Measurements from ENCODE around the gene SRGAP2B.
"Not testable (repeated sequence)": the region's sequence is repeated elsewhere in the genome, so short reads cannot be mapped to it uniquely, and the experiment has no call there.

The SRGAP2B gene

GRCh38 chr1:144900841-144901240 is 194.3 kb downstream of the SRGAP2B start:
- DNase-seq (ENCODE audit: low read depth in 2 of 2), result not testable (repeated sequence)

- not testable (repeated sequence) for DNase-seq (ENCODE audit: low read depth in 2 of 2)
These were observed 200.5 kb downstream of the SRGAP2B start for GRCh38 chr1:144894454-144895201.

- not testable (repeated sequence) for DNase-seq (ENCODE audit: low read depth in 2 of 2)
These were observed 201.3 kb downstream of the SRGAP2B start for GRCh38 chr1:144893710-144894438.

- DNase-seq (ENCODE audit: low read depth in 2 of 2), result not testable (repeated sequence)
These were observed 202.1 kb downstream of the SRGAP2B start for GRCh38 chr1:144893062-144893461.

GRCh38 chr1:144889450-144890115 is 205.5 kb downstream of the SRGAP2B start:
- DNase-seq (ENCODE audit: low read depth in 2 of 2), result not testable (repeated sequence)

- not testable (repeated sequence) for DNase-seq (ENCODE audit: low read depth in 2 of 2)
These were observed 212.1 kb downstream of the SRGAP2B start for GRCh38 chr1:144883022-144883421.

GRCh38 chr1:144882343-144882742 is 212.8 kb downstream of the SRGAP2B start:
- DNase-seq (ENCODE audit: low read depth in 2 of 2), result not testable (repeated sequence)

- DNase-seq (ENCODE audit: low read depth in 2 of 2), result not testable (repeated sequence)
These were observed 236.5 kb downstream of the SRGAP2B start for GRCh38 chr1:144858607-144859006.

All from activated CD4-positive, alpha-beta T cell treated with anti-CD3 and anti-CD28 coated beads for 24 hours (primary cell).